GM12872 (cell line): ENCODE measurements around the gene PCDHB13.

Experiments used
- TF ChIP-seq, protein P1 (sequence below): IDR thresholded peaks from 3 replicates; pipeline ENCODE4 v1.5.1; 2011; ENCODE audit warnings: low read depth, mild to moderate bottlenecking, low read length, moderate library complexity; ENCODE audit not compliant: insufficient read depth

Gene PCDHB13

DNA sequence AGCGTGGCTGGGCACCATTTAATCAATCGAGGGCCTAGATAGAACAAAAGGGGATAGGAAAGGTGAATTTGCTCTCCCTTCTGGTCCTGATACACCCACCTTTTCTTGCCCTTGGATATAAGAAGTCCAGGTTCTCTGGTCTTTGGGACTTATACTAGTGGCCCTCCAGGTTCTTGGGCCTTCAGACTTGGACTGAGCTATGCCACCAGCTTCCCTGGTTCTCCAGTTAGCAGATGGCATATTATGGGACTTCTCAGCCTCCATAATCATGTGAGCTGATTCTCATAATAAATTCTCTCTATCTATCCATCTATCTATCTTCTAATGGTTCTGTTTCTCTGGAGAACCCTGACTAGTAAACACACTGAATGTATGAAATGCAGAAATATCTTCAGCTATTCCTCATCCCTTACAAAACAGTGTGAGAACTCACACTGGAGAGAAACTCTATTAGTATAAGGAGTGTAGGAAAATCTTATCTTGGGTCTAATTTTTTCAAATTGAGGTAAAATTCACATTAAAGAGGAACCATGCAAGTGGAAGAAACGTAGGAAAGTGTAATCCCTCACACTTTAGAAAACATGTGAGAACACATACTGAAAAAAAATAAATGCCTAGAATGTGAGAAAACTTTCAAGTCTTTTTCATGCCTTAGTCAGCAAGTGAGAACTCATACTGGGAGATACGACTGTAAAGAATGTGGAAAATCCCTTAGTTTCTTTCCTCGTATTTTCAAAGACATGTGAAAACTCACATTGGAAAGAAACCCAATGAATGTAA is 46.9 kb downstream of the PCDHB13 start:
- TF ChIP-seq, protein P1, sequence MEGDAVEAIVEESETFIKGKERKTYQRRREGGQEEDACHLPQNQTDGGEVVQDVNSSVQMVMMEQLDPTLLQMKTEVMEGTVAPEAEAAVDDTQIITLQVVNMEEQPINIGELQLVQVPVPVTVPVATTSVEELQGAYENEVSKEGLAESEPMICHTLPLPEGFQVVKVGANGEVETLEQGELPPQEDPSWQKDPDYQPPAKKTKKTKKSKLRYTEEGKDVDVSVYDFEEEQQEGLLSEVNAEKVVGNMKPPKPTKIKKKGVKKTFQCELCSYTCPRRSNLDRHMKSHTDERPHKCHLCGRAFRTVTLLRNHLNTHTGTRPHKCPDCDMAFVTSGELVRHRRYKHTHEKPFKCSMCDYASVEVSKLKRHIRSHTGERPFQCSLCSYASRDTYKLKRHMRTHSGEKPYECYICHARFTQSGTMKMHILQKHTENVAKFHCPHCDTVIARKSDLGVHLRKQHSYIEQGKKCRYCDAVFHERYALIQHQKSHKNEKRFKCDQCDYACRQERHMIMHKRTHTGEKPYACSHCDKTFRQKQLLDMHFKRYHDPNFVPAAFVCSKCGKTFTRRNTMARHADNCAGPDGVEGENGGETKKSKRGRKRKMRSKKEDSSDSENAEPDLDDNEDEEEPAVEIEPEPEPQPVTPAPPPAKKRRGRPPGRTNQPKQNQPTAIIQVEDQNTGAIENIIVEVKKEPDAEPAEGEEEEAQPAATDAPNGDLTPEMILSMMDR, result no peak

DNA sequence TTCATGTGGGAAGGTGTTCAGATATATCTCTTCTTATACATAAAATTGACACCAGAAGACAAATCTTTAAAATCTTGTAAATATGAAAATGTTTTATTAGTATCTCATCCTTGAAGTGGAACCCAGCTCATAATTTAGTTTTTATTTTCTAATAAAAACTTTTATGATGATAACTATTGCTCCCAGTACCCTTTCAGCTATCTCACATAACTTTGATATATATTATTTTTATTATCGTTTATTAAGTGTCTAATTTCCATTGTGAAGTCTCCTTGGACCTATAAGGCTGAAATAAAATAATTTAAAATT is 47.5 kb downstream of the PCDHB13 start:
- TF ChIP-seq, protein P1, result no peak
